ENCODE data around the gene SLC25A31. TPM values are rescaled to one million over a fixed set of nuclear protein-coding genes. Genes with fewer than 3 reads are reported as not detected.

Gene SLC25A31
- total and polyA plus RNA-seq, 3 experiments from 2014 or later = not detected

GRCh38 chr4:127781300-127782024 is 51.3 kb downstream of the SLC25A31 start:
- no peak overlapping the region for H3K27ac ChIP-seq (ENCODE audit: low read depth, low read length)
- Mint-ChIP-seq H3K36me3 (peaks cover 0 to 1% (median 0%) of the 10 kb centered on the region in 3 donors), H3K27ac (peak overlapping the region in 1 of 8 donors; percentile 34), H3K27me3 (peaks cover 55 to 80% of the 10 kb centered on the region in 2 donors), H3K9me3 (peaks cover 0 to 5% (median 0%) of the 10 kb centered on the region in 5 donors), H3K4me1 (peaks cover 15 to 21% (median 20%) of the 10 kb centered on the region in 3 donors), H3K4me3 (peak overlapping the region; percentile 69 to 87 (median 80))
- peaks cover 4% of the 10 kb centered on the region for H3K4me1 ChIP-seq (ENCODE audit: insufficient read depth, low read length)
- no peak overlapping the region for H3K4me3 ChIP-seq (ENCODE audit: low read length)
- ChIA-PET POLR2A (no interaction called here), CTCF (no interaction called here)
- DNase-seq = no peak
- no peaks in the 10 kb centered on the region for H3K36me3 ChIP-seq (ENCODE audit: insufficient read depth, low read length)
- H3K9me3 ChIP-seq (ENCODE audit: low read length) = no peaks in the 10 kb centered on the region
- H3K27me3 ChIP-seq (ENCODE audit: insufficient read depth, low read length, poor library complexity, severe bottlenecking) = peaks cover 36% of the 10 kb centered on the region

DNA sequence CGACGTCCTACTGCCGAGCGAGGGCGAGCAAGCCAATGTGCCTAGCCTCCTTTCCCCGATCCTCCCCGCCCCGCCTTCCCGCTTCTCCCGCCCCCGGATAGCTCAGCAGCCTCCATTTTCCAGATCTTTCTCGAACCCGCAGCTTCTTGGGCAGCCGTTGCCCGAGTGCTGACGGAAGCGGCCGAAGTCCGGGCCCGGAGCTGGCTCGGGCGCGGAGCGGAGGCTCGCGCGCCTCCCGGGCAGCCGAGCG is 51.8 kb downstream of the SLC25A31 start:
- POLR2A ChIA-PET = no interaction called here
- H3K4me1 ChIP-seq (ENCODE audit: insufficient read depth, low read length) = peaks cover 4% of the 10 kb centered on the region
- CTCF ChIA-PET = no interaction called here
- H3K4me3 ChIP-seq (ENCODE audit: low read length) = peak overlapping the region; percentile 67
- peaks cover 36% of the 10 kb centered on the region for H3K27me3 ChIP-seq (ENCODE audit: insufficient read depth, low read length, poor library complexity, severe bottlenecking)
- no peaks in the 10 kb centered on the region for H3K36me3 ChIP-seq (ENCODE audit: insufficient read depth, low read length)
- no peaks in the 10 kb centered on the region for H3K9me3 ChIP-seq (ENCODE audit: low read length)
- peaks cover 15 to 21% (median 20%) of the 10 kb centered on the region in 3 donors for H3K4me1 Mint-ChIP-seq
- H3K9me3 Mint-ChIP-seq = peaks cover 0 to 5% (median 0%) of the 10 kb centered on the region in 5 donors
- no peak overlapping the region for H3K27ac Mint-ChIP-seq
- peaks cover 0 to 1% (median 0%) of the 10 kb centered on the region in 3 donors for H3K36me3 Mint-ChIP-seq
- H3K27me3 Mint-ChIP-seq = peaks cover 55 to 77% of the 10 kb centered on the region in 2 donors
- peak overlapping the region in 6 of 7 donors; percentile 9 to 87 (median 68) for H3K4me3 Mint-ChIP-seq
- no peak overlapping the region for H3K27ac ChIP-seq (ENCODE audit: low read depth, low read length)
- no peak for DNase-seq

GRCh38 chr4:127782275-127783025 is 52.2 kb downstream of the SLC25A31 start, which contains the start of gene HSPA4L:
HSPA4L (plus strand) TSS chr4:127782322; CDS start chr4:127782551, 229 bp downstream.
- peaks cover 15 to 21% (median 20%) of the 10 kb centered on the region in 3 donors for H3K4me1 Mint-ChIP-seq
- peaks cover 36% of the 10 kb centered on the region for H3K27me3 ChIP-seq (ENCODE audit: insufficient read depth, low read length, poor library complexity, severe bottlenecking)
- H3K27ac ChIP-seq (ENCODE audit: low read depth, low read length) = peak within 1 kb of the TSS; percentile 33
- peak within 1 kb of the TSS; percentile 81 to 94 (median 88) for H3K4me3 Mint-ChIP-seq
- H3K9me3 ChIP-seq (ENCODE audit: low read length) = no peaks in the 10 kb centered on the region
- DNase-seq = peak; percentile 2 to 49 (median 14)
- peak within 1 kb of the TSS in 5 of 8 donors; percentile 19 to 76 (median 33) for H3K27ac Mint-ChIP-seq
- peaks cover 0 to 1% (median 0%) of the 10 kb centered on the region in 3 donors for H3K36me3 Mint-ChIP-seq
- peaks cover 0 to 5% (median 0%) of the 10 kb centered on the region in 5 donors for H3K9me3 Mint-ChIP-seq
- ChIA-PET CTCF (no interaction called here), POLR2A (no interaction called here)
- peak within 1 kb of the TSS; percentile 67 for H3K4me3 ChIP-seq (ENCODE audit: low read length)
- no peaks in the 10 kb centered on the region for H3K36me3 ChIP-seq (ENCODE audit: insufficient read depth, low read length)
- H3K4me1 ChIP-seq (ENCODE audit: insufficient read depth, low read length) = peaks cover 4% of the 10 kb centered on the region
- peaks cover 50 to 72% of the 10 kb centered on the region in 2 donors for H3K27me3 Mint-ChIP-seq

DNA sequence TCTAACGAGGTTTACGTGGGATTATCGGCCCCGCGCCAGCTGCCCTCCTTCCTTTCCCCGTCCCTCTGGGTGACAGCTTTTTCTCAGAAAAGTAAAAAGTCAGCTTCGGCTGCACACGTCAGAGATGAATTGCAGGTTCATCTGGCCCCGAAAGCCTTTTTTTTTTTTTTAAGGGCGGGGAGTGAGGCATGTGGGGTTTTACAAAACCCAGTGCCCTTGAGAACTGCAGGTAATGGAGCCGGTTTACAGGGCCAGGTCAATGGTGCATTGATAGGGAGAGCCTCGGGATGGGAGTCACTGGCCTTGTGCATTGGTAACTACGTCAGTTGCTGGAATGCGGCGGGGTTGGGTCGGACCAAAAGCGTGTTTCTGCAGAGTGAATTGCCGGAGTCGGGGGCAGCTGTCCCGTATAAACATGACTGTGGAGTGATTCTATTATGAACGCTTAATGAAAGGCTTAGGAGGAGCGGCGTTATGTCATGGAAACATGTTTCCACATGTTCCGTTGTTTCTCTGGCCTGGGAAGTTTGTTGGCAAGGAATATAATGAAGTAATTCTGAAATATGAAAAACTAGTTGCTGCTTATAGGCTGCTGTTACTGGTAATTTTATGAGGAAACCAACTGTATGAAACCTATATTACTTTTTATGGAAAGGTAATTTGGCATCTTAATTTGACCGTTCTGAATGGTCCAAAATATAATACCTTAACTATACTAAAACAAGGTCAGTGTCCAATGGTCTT is 53.0 kb downstream of the SLC25A31 start:
- Histone ChIP-seq H3K4me3 (ENCODE audit: low read length) (peak overlapping the region; percentile 67), H3K27me3 (ENCODE audit: insufficient read depth, low read length, poor library complexity, severe bottlenecking) (peaks cover 36% of the 10 kb centered on the region), H3K27ac (ENCODE audit: low read depth, low read length) (peak overlapping the region; percentile 33), H3K9me3 (ENCODE audit: low read length) (no peaks in the 10 kb centered on the region), H3K36me3 (ENCODE audit: insufficient read depth, low read length) (no peaks in the 10 kb centered on the region), H3K4me1 (ENCODE audit: insufficient read depth, low read length) (peaks cover 4% of the 10 kb centered on the region)
- Mint-ChIP-seq H3K27me3 (peaks cover 46 to 65% of the 10 kb centered on the region in 2 donors), H3K4me1 (peaks cover 15 to 21% (median 20%) of the 10 kb centered on the region in 3 donors), H3K4me3 (peak overlapping the region; percentile 76 to 94 (median 88)), H3K9me3 (peaks cover 0 to 5% (median 0%) of the 10 kb centered on the region in 5 donors), H3K27ac (peak overlapping the region in 3 of 8 donors; percentile 19 to 33 (median 23)), H3K36me3 (peaks cover 0 to 1% (median 0%) of the 10 kb centered on the region in 3 donors)
- no peak for DNase-seq
- POLR2A ChIA-PET = no interaction called here
- CTCF ChIA-PET = no interaction called here

DNA sequence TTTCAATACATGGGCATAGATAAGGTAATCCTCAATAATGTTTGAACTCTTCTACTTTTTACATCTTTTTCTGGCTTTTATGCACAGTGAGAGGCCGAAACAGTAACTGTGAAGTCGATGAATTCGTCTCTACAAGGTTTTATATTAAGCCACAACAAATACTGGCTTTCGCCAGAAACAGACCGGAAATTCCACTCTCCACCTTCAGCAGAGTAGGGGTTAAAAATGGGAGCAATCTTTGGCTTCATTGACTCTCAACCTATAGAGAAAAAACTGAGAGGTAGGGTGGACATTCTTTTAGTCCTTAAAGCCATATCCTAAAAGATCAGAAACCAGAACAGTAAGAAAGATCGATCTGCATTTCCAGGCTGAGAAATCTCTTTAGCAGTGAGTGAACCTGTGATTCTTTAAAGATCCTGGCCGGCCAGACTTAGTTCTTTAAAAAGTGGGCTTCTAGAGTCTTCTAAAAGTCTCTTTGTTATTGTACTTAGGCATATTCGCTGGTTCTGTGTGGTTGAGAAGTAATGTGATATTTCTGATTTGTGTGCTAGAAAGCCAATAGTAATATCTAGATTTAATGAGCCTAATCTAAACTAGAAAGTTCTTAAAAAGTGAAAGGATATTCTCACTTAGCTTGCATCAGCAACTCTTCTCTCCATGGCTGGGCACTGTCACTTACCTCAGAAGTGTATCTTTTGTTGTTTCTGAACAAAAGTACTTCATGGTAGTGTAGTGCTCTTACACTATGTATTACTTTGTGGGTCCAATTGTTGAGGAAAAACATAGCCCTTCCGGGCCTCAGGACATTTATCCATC is 54.0 kb downstream of the SLC25A31 start:
- Mint-ChIP-seq H3K27me3 (peaks cover 41 to 66% of the 10 kb centered on the region in 2 donors), H3K4me3 (peak overlapping the region in 1 of 7 donors; percentile 28), H3K4me1 (peaks cover 15 to 21% (median 20%) of the 10 kb centered on the region in 3 donors), H3K27ac (peak overlapping the region in 1 of 8 donors; percentile 8), H3K36me3 (peaks cover 0 to 1% (median 0%) of the 10 kb centered on the region in 3 donors), H3K9me3 (peaks cover 0 to 3% (median 0%) of the 10 kb centered on the region in 5 donors)
- Histone ChIP-seq H3K4me3 (ENCODE audit: low read length) (no peak overlapping the region), H3K9me3 (ENCODE audit: low read length) (no peaks in the 10 kb centered on the region), H3K27ac (ENCODE audit: low read depth, low read length) (peak overlapping the region; percentile 10), H3K27me3 (ENCODE audit: insufficient read depth, low read length, poor library complexity, severe bottlenecking) (peaks cover 36% of the 10 kb centered on the region), H3K36me3 (ENCODE audit: insufficient read depth, low read length) (no peaks in the 10 kb centered on the region), H3K4me1 (ENCODE audit: insufficient read depth, low read length) (peaks cover 4% of the 10 kb centered on the region)
- POLR2A ChIA-PET = no interaction called here
- CTCF ChIA-PET = no interaction called here
- no peak for DNase-seq

- Mint-ChIP-seq H3K27ac (no peak overlapping the region), H3K27me3 (peaks cover 24 to 49% of the 10 kb centered on the region in 2 donors), H3K4me3 (no peak overlapping the region), H3K9me3 (no peaks in the 10 kb centered on the region), H3K36me3 (no peaks in the 10 kb centered on the region), H3K4me1 (peaks cover 0 to 1% (median 0%) of the 10 kb centered on the region in 3 donors)
- DNase-seq = no peak
- Histone ChIP-seq H3K36me3 (ENCODE audit: insufficient read depth, low read length) (no peaks in the 10 kb centered on the region), H3K9me3 (ENCODE audit: low read length) (no peaks in the 10 kb centered on the region), H3K27ac (ENCODE audit: low read depth, low read length) (no peak overlapping the region), H3K27me3 (ENCODE audit: insufficient read depth, low read length, poor library complexity, severe bottlenecking) (peaks cover 2% of the 10 kb centered on the region), H3K4me3 (ENCODE audit: low read length) (no peak overlapping the region), H3K4me1 (ENCODE audit: insufficient read depth, low read length) (no peaks in the 10 kb centered on the region)
- ChIA-PET CTCF (interaction anchor here (1.2 kb wide), 1 partner anchor 12 kb away, joined by 3 read pairs; no protein-coding TSS in a partner anchor), POLR2A (no interaction called here)
Observed at GRCh38 chr4:127788517-127788916, 58.3 kb downstream of the SLC25A31 start.

DNA sequence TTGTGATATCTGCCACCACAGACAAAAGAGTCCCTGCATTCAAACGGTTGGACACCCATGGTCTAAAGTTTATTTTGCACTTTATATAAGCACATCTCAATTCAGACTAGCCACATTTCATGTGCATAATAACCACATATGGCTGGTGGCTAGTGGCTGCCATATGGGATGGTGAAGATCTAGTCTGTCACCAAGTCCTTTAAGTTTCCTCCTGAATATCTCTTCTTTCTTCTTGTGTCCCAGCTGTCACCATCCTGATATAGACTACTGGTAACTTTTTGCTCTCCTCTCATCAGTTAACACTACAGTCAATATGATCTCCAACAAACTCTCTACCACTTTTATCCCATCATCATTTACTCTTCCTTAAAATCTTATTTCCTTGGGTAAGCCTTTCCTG is 61.2 kb downstream of the SLC25A31 start:
- Histone ChIP-seq H3K27ac (ENCODE audit: low read depth, low read length) (no peak overlapping the region), H3K27me3 (ENCODE audit: insufficient read depth, low read length, poor library complexity, severe bottlenecking) (no peaks in the 10 kb centered on the region), H3K4me1 (ENCODE audit: insufficient read depth, low read length) (no peaks in the 10 kb centered on the region), H3K36me3 (ENCODE audit: insufficient read depth, low read length) (no peaks in the 10 kb centered on the region), H3K9me3 (ENCODE audit: low read length) (no peaks in the 10 kb centered on the region), H3K4me3 (ENCODE audit: low read length) (no peak overlapping the region)
- no peak overlapping the region for H3K4me3 Mint-ChIP-seq
- peak overlapping the region in 1 of 8 donors; percentile 0 for H3K27ac Mint-ChIP-seq
- ChIA-PET CTCF (no interaction called here), POLR2A (no interaction called here)
- peaks cover 14 to 50% of the 10 kb centered on the region in 2 donors for H3K27me3 Mint-ChIP-seq
- H3K4me1 Mint-ChIP-seq = no peaks in the 10 kb centered on the region
- DNase-seq = no peak
- H3K36me3 Mint-ChIP-seq = no peaks in the 10 kb centered on the region
- H3K9me3 Mint-ChIP-seq = no peaks in the 10 kb centered on the region
